Cardiac fibroblast (primary cell): ENCODE results near the gene MCF2.
"Not testable (repeated sequence)": the region's sequence is repeated elsewhere in the genome, so short reads cannot be mapped to it uniquely, and the experiment has no call there.

Experiments used
- DNase-seq, 2 donors: peaks; one replicate each; pipeline versions ENCODE4 v3.0.0 to v3.0.0-alpha.2; 2010; ENCODE audit warnings: low read depth in 2 of 2
- H3K4me3 ChIP-seq, 2 donors: replicated peaks in 1 of 2; 1 replicate in 1 of 2; 2 replicates in 1 of 2; pipeline ENCODE4 v1.5.1; 2011; ENCODE audit warnings: low read depth in 2 of 2, low read length in 2 of 2, mild to moderate bottlenecking in 2 of 2, moderate library complexity in 1 of 2
- TF ChIP-seq, protein P1 (sequence below): IDR thresholded peaks from one replicate; pipeline ENCODE4 v1.5.1; 2011; ENCODE audit warnings: low read depth, mild to moderate bottlenecking, low read length, inconsistent platforms

Gene MCF2

DNA sequence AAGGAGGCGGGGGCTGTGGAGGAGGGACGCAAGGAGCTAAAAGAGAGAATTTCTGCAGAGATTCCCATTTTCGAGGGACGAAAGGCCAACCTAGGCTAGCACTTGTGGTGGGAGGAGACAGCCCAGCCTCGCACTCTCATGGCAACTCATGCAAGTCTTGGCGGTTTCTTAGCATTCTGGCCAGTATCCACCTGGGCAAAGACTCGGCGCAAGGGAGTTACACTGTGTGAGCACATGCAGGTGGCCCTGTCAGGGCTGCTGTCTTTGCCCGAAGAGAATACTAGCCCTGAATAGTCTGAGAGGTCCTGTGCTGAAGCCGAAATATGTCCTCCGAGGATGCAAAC lies 15.5 kb downstream of the MCF2 start:
- peak; percentile 0 to 5 for DNase-seq
- TF ChIP-seq, protein P1, sequence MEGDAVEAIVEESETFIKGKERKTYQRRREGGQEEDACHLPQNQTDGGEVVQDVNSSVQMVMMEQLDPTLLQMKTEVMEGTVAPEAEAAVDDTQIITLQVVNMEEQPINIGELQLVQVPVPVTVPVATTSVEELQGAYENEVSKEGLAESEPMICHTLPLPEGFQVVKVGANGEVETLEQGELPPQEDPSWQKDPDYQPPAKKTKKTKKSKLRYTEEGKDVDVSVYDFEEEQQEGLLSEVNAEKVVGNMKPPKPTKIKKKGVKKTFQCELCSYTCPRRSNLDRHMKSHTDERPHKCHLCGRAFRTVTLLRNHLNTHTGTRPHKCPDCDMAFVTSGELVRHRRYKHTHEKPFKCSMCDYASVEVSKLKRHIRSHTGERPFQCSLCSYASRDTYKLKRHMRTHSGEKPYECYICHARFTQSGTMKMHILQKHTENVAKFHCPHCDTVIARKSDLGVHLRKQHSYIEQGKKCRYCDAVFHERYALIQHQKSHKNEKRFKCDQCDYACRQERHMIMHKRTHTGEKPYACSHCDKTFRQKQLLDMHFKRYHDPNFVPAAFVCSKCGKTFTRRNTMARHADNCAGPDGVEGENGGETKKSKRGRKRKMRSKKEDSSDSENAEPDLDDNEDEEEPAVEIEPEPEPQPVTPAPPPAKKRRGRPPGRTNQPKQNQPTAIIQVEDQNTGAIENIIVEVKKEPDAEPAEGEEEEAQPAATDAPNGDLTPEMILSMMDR: no peak
- H3K4me3 ChIP-seq: peak overlapping the region; percentile 5 to 44

DNA sequence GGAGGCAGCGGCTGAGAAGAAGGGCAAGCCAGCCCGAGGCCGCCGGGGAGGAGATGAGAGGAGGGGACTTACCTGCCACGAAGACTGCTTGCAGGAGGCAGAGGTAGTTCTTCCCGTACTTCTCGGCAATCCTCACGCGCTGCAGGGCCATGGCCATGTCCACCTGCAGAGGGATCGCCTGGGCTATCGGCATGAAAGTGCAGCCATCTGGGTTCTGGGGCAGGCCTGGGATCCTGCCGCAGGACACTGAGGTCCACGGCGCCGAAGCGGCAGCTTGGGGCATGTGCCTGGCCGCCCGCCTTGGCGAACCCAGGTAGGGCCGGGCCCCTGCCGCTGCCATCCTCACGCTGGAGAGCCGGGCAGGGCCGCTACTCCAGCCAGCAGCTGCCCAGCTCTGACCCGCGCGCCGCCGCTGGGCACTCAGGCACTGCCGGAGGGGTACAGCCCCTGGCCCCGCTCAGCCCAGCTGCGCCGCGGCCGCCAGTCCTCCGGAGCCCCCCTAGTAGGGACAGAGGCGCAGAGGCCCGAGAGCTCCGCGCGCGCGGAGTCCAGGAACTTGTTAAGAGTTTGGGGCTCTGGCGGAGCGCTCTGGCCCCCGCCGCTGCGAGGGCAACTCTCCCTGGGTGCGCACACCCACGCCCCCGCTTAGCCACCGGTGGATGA lies 16.0 kb downstream of the MCF2 start:
- H3K4me3 ChIP-seq: peak overlapping the region; percentile 22 to 44
- TF ChIP-seq, protein P1: no peak
- peak; percentile 0 to 2 for DNase-seq

DNA sequence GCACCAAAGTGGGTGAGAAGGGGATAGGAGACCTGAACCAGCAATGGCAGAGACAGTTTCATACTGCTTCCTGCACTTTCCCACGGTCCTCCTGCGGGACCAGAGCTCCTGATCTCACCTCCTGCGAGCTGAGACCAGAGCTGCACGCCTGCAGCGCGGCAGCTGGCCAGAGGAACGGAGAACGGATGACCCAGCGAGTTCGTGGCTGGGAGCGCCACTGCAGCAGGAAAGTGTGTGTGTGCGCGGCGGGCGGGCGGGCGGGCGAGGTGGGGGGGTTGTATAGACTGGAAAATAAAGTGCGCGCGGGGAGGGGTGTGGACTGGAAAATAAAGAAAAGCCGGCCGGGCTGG lies 16.5 kb downstream of the MCF2 start:
- TF ChIP-seq, protein P1: no peak
- DNase-seq: peak; percentile 3 to 5
- H3K4me3 ChIP-seq: peak overlapping the region; percentile 22 to 44

DNA sequence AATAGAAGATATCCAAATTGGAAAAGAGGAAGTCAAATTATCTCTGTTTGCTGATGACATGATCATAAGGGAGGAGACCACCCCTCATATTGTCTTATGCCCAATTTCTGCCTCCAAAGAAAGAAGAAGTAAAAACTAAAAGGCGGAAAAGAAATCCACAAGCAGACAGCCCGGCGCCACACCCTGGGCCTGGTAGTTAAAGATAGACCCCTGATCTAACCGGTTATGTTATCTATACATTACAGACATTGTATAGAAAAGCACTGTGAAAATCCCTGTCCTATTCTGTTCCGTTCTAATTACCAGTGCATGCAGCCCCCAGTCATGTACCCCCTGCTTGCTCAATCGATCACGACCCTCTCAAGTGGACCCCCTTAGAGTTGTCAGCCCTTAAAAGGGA lies 22.8 kb downstream of the MCF2 start:
- H3K4me3 ChIP-seq, DNase-seq: not testable (repeated sequence)

DNA sequence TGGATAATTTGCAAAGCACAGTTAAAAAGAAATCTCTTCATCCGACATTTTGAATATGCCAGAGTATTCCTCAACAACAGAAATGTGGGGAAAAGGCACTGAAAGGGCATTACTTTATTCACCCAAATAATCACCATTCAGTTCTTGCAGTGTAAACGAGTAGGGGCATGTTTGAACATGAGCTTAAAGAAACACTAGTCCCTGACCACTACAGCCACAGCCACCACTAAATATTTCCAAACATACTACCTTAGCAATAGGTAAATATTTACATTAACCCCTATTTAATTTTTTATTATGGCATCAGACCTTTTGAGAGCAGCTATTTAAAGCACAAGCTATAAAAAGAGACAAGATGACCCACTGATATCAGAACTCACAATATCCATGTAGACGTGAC lies 27.6 kb downstream of the MCF2 start:
- H3K4me3 ChIP-seq: no peak overlapping the region
- DNase-seq: no peak
- TF ChIP-seq, protein P1: no peak

DNA sequence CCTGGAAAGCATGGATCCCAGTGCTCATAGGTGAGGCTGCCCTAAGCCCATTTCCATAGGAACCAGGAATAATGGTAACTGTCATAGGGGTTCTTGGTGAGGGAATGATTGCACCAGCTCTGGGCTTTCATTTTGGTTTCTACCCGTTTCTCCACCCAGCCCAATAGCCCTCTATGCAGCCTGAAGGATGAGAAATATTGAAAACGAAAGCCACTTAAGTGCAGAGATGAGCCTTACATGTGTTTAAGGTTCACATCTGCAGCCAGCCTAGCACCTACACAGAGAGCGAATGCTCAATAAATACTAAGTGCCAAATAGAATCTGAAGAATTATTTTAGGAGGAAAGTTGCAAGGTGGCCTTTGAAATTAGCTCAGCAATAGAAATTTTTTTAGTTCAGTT lies 60.4 kb downstream of the MCF2 start:
- no peak overlapping the region for H3K4me3 ChIP-seq
- DNase-seq: no peak

DNA sequence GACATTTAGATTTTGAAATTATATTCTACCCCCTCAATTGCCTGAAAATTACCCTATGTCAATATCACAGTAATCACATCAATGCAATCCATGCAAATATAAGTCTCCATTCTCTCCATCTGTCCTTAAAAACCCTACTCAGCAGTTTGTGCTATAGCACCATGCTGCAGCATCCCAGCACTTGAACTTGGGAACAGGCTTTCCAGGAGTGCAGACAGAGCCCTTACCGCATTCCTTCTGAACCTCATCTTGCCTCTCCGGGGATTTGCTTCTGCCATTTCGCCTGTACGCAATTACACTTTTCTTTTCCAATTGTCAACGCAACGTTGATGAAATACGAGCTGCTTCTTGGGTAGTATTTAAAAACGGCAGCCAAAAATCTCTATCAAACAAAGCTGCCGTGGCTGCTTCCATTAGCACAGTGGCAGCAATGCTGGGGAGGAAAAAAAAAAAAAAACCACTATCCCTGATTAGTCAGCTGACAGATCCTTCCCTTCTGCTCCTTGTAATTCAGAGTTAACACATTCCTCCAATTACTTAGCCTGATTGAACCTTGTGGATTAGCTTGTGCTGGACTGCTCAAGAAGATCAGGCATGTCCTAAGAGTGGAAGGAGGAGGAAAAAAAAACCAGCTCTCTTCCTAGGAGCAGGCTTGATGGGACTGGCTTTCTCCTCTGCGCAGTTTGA lies 65.6 kb downstream of the MCF2 start:
- TF ChIP-seq, protein P1: no peak
- DNase-seq: peak; percentile 0 to 1
- H3K4me3 ChIP-seq: no peak overlapping the region

More for the DNA sequence above, 60.4 kb downstream of the MCF2 start:
- TF ChIP-seq, protein P1: no peak
